ENCODE data around the gene SRP14.

The SRP14 gene

DNA sequence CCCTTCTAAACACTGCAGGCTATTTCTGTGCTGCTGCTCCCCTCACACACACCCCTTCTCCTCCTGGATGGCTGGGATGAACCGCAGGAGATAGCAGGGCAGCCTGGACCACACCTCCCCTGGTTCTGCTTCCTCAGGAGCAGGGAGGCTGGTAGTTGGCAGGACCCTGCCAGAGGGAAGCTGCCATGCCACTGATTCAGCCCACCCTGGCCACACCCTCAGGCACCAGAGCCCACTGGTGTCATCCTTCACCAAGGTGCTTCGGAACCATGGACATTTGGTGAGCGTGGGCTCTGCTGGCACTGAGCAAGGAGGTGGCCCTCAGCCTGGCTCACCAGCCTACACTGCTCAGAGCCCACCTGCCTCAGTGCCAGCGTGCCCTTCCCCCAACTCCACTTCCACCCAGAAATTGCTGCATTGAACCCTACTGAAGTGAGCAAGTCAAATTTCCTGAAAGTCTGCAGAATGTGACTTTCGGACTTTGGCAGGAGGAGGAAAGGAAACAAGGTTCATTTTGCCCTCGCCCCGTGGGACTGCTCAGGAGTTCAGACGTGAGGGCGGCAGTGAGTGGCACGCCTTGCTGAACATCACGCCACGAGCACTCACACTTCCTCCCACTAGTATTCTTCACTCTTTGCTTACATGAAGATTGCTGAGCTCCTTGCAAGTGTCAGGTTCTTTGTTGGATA lies 43.4 kb upstream of the SRP14 start:
- TF ChIP-seq, protein P1, sequence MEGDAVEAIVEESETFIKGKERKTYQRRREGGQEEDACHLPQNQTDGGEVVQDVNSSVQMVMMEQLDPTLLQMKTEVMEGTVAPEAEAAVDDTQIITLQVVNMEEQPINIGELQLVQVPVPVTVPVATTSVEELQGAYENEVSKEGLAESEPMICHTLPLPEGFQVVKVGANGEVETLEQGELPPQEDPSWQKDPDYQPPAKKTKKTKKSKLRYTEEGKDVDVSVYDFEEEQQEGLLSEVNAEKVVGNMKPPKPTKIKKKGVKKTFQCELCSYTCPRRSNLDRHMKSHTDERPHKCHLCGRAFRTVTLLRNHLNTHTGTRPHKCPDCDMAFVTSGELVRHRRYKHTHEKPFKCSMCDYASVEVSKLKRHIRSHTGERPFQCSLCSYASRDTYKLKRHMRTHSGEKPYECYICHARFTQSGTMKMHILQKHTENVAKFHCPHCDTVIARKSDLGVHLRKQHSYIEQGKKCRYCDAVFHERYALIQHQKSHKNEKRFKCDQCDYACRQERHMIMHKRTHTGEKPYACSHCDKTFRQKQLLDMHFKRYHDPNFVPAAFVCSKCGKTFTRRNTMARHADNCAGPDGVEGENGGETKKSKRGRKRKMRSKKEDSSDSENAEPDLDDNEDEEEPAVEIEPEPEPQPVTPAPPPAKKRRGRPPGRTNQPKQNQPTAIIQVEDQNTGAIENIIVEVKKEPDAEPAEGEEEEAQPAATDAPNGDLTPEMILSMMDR (IDR thresholded peaks at IDR 0.05) = no peak
- H3K27me3 ChIP-seq = no peaks in the 10 kb centered on the region
- no peaks in the 10 kb centered on the region for H3K36me3 ChIP-seq
- H3K27ac ChIP-seq = no peak overlapping the region
- H3K9me3 ChIP-seq = no peaks in the 10 kb centered on the region
- H3K4me3 ChIP-seq (ENCODE audit: low read depth in 1 of 2, low read length in 1 of 2) = peak overlapping the region in 1 of 2 experiments; percentile 48
- peaks cover 13 to 14% of the 10 kb centered on the region in 2 experiments for H3K4me1 ChIP-seq (ENCODE audit: control insufficient read depth in 1 of 2, insufficient read depth in 1 of 2, low read depth in 1 of 2, low read length in 1 of 2)

DNA sequence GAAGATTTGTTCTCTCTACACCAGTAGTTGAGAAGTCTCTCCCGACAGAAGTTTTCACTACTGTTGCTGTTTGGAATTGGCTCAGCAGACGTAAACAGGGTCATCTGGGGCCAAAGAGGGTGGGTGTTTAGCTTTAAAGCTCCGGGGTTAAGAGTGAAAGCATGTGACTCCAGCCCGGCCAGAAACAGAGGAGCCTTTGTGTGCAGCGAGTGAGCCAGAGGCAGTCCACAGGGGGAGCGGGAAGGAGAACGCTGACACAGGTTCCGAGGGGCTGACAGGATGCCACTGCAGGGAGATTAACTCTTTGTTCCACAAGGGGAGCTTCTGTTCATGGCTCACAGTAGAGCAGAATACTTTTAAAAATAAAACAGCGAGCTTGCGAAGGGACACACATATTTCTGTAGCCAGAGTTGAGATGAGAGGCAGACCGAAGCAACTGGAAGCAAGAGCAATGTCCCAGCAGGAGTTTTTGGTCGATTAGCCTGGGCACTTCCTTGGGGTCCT lies 42.8 kb upstream of the SRP14 start:
- Histone ChIP-seq H3K4me3 (ENCODE audit: low read depth in 1 of 2, low read length in 1 of 2) (peak overlapping the region; percentile 48 to 55), H3K4me1 (ENCODE audit: control insufficient read depth in 1 of 2, insufficient read depth in 1 of 2, low read depth in 1 of 2, low read length in 1 of 2) (peaks cover 13 to 14% of the 10 kb centered on the region in 2 experiments), H3K36me3 (no peaks in the 10 kb centered on the region), H3K27ac (no peak overlapping the region), H3K9me3 (no peaks in the 10 kb centered on the region), H3K27me3 (no peaks in the 10 kb centered on the region)
- TF ChIP-seq, protein P1 (IDR thresholded peaks at IDR 0.05) = no peak

DNA sequence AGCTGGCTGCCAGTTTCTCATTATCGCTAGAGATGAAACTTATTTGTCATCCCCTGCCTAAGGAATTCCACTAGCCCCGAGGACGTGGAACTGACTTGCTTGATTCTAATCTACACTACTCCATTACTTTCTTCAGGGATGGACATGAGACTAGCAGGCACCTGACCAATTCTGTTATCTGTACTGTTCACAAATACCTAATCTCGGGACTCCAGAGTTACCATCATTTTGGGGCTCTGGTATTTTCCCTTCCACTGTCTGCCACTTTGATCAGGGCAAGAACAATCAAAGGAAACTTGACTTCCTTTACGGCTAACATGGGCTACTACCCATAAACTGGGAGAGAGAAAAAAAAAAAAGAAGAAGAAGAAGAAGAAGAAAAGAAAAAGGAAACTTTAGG lies 41.9 kb upstream of the SRP14 start:
- H3K27me3 ChIP-seq = no peaks in the 10 kb centered on the region
- H3K4me1 ChIP-seq (ENCODE audit: control insufficient read depth in 1 of 2, insufficient read depth in 1 of 2, low read depth in 1 of 2, low read length in 1 of 2) = peaks cover 13 to 14% of the 10 kb centered on the region in 2 experiments
- H3K36me3 ChIP-seq = no peaks in the 10 kb centered on the region
- TF ChIP-seq, protein P1 (IDR thresholded peaks at IDR 0.05) = no peak
- H3K27ac ChIP-seq = no peak overlapping the region
- no peak overlapping the region for H3K4me3 ChIP-seq (ENCODE audit: low read depth in 1 of 2, low read length in 1 of 2)
- no peaks in the 10 kb centered on the region for H3K9me3 ChIP-seq

DNA sequence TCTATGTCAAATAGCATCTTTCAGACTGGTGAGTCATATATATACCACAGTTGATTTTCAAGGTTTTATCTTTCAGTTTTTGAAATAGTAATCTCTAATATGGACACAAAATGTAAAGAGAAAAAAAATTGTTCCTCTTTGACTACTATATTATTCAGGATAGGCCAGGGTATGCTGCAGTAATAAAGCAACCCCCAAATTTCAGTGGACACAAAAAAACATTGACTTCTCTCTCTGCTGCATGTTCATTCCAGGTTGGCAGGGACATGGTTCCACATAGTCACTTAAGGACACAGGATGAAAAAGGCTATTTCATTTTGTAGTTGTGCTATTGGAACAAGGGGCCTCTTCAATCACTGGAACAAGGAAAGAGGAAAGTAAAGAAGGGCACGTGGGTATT lies 41.1 kb upstream of the SRP14 start:
- H3K9me3 ChIP-seq = no peaks in the 10 kb centered on the region
- no peaks in the 10 kb centered on the region for H3K36me3 ChIP-seq
- peaks cover 18 to 19% of the 10 kb centered on the region in 2 experiments for H3K4me1 ChIP-seq (ENCODE audit: control insufficient read depth in 1 of 2, insufficient read depth in 1 of 2, low read depth in 1 of 2, low read length in 1 of 2)
- TF ChIP-seq, protein P1 (IDR thresholded peaks at IDR 0.05) = no peak
- no peak overlapping the region for H3K27ac ChIP-seq
- H3K4me3 ChIP-seq (ENCODE audit: low read depth in 1 of 2, low read length in 1 of 2) = no peak overlapping the region
- no peaks in the 10 kb centered on the region for H3K27me3 ChIP-seq

DNA sequence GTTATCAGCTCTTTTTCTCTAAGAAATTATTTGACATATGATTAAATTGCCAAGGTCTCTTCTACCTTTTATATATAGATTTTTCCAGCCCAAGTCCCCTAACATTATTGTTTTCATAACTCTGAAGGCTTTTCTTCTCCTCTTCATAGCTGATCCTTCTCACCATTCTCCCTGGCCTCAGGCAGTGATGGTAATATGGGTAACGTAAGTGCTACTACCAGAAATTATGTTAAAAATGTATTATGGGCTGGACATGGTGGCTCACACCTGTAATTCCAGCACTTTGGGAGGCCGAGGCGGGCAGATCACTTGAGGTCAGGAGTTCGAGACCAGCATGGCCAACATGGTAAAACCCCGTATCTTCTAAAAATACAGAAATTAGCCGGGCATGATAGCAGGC lies 40.5 kb upstream of the SRP14 start:
- no peak overlapping the region for H3K4me3 ChIP-seq (ENCODE audit: low read depth in 1 of 2, low read length in 1 of 2)
- no peaks in the 10 kb centered on the region for H3K27me3 ChIP-seq
- peaks cover 19 to 21% of the 10 kb centered on the region in 2 experiments for H3K4me1 ChIP-seq (ENCODE audit: control insufficient read depth in 1 of 2, insufficient read depth in 1 of 2, low read depth in 1 of 2, low read length in 1 of 2)
- no peaks in the 10 kb centered on the region for H3K36me3 ChIP-seq
- H3K27ac ChIP-seq = no peak overlapping the region
- no peaks in the 10 kb centered on the region for H3K9me3 ChIP-seq
- TF ChIP-seq, protein P1 (IDR thresholded peaks at IDR 0.05) = no peak
